OCI-LY7 (cell line): Measurements from ENCODE around the gene SEPTIN6.

Experiments
- EZH2phosphoT487 ChIP-seq: fragments of 200-600 bp; sonication (generic); IDR thresholded peaks from 2 replicates; pipeline ENCODE4 v1.6.1; 2018; ENCODE audit warnings: low read depth, borderline replicate concordance, mild to moderate bottlenecking, mixed run types, antibody characterized with exemption, low read length, moderate library complexity, mixed read lengths
- TF ChIP-seq, protein P1 (sequence below): fragments of 200-600 bp; sonication (generic); conservative IDR thresholded peaks from 2 replicates; pipeline ENCODE4 v1.5.1; 2014; ENCODE audit warnings: mild to moderate bottlenecking, antibody characterized with exemption, low read length, moderate library complexity, mixed read lengths

- TF ChIP-seq, protein P1, sequence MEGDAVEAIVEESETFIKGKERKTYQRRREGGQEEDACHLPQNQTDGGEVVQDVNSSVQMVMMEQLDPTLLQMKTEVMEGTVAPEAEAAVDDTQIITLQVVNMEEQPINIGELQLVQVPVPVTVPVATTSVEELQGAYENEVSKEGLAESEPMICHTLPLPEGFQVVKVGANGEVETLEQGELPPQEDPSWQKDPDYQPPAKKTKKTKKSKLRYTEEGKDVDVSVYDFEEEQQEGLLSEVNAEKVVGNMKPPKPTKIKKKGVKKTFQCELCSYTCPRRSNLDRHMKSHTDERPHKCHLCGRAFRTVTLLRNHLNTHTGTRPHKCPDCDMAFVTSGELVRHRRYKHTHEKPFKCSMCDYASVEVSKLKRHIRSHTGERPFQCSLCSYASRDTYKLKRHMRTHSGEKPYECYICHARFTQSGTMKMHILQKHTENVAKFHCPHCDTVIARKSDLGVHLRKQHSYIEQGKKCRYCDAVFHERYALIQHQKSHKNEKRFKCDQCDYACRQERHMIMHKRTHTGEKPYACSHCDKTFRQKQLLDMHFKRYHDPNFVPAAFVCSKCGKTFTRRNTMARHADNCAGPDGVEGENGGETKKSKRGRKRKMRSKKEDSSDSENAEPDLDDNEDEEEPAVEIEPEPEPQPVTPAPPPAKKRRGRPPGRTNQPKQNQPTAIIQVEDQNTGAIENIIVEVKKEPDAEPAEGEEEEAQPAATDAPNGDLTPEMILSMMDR: no peak
- TF ChIP-seq EZH2phosphoT487: no peak
Observed at GRCh38 chrX:119685225-119686066, 7.5 kb downstream of the SEPTIN6 start.
